HEK293 (cell line): ENCODE results near the gene KIF26B.

Experiments
- CTCF ChIA-PET: fragments of 350-600 bp; formaldehyde crosslinking; extraction: SDS; loops from one replicate; lab custom pipeline; 2021; ENCODE audit warnings: antibody characterized with exemption; lab: Yijun Ruan, JAX
- POLR2A ChIA-PET: fragments of 300-600 bp; formaldehyde crosslinking; extraction: SDS; loops from one replicate; lab custom pipeline; 2020; ENCODE audit warnings: antibody characterized with exemption, inconsistent platforms; lab: Yijun Ruan, JAX
- H3K27ac ChIP-seq: fragments of 200-500 bp; sonication (Bioruptor generic); 2 replicates; pipeline ENCODE4 v1.5.1; 2014; ENCODE audit warnings: low read depth, low read length, control low read depth, inconsistent platforms; ENCODE audit errors: extremely low read depth
- H3K36me3 ChIP-seq, 2 experiments: fragments of 200-500 bp in 1 of 2; sonication (Bioruptor generic) in 1 of 2; 1 replicate in 1 of 2; 2 replicates in 1 of 2; pipeline ENCODE4 v1.5.1; 2014 to 2017; ENCODE audit warnings: inconsistent platforms in 2 of 2, low read length in 2 of 2; ENCODE audit not compliant: control insufficient read depth in 2 of 2, insufficient read depth in 1 of 2
- H3K4me1 ChIP-seq: fragments of 200-500 bp; sonication (Bioruptor generic); 2 replicates; pipeline ENCODE4 v1.5.1; 2014; ENCODE audit warnings: mild to moderate bottlenecking, low read length, inconsistent platforms; ENCODE audit not compliant: control insufficient read depth, insufficient read depth
- H3K4me3 ChIP-seq: 2 replicates; pipeline ENCODE4 v1.5.1; 2011; ENCODE audit warnings: low read depth, mild to moderate bottlenecking, control low read depth, low read length, moderate library complexity
- H3K9me3 ChIP-seq: fragments of 200-500 bp; sonication (Bioruptor generic); 2 replicates; pipeline ENCODE4 v1.5.1; 2014; ENCODE audit warnings: low read depth, low read length, inconsistent platforms; ENCODE audit not compliant: control insufficient read depth, insufficient read depth
- GLI2 ChIP-seq: fragments of 450-650 bp; formaldehyde crosslinking; IDR thresholded peaks from 2 replicates; pipeline ENCODE4; 2017; ENCODE audit warnings: missing biosample characterization, missing genetic modification characterization, low read depth, borderline replicate concordance
- GLIS1 ChIP-seq: fragments of 450-650 bp; formaldehyde crosslinking; IDR thresholded peaks from 2 replicates; pipeline ENCODE4 v1.5.1; 2016; ENCODE audit warnings: missing biosample characterization, missing genetic modification characterization
- GLIS2 ChIP-seq: fragments of 450-650 bp; formaldehyde crosslinking; IDR thresholded peaks from 2 replicates; pipeline ENCODE4 v1.5.1; 2016; ENCODE audit warnings: missing biosample characterization, missing genetic modification characterization
- HOXA7 ChIP-seq: sonication (generic); formaldehyde crosslinking; IDR thresholded peaks from 2 replicates; pipeline ENCODE4 v1.8.1; 2022; ENCODE audit warnings: missing genetic modification reagents, borderline replicate concordance
- HOXD13 ChIP-seq: sonication (generic); formaldehyde crosslinking; IDR thresholded peaks from 2 replicates; pipeline ENCODE4 v1.8.0; 2022; ENCODE audit warnings: missing genetic modification reagents, borderline replicate concordance
- KLF10 ChIP-seq: fragments of 450-650 bp; IDR thresholded peaks from 2 replicates; pipeline ENCODE4 v1.5.1; 2018; ENCODE audit warnings: missing biosample characterization, mild to moderate bottlenecking, missing genetic modification characterization
- KLF9 ChIP-seq: fragments of 450-650 bp; formaldehyde crosslinking; IDR thresholded peaks from 2 replicates; pipeline ENCODE4 v1.5.1; 2016; ENCODE audit warnings: missing biosample characterization, missing genetic modification characterization, low read depth
- MYNN ChIP-seq: fragments of 450-650 bp; formaldehyde crosslinking; IDR thresholded peaks from 2 replicates; pipeline ENCODE4 v1.5.1; 2016; ENCODE audit warnings: missing biosample characterization, missing genetic modification characterization, borderline replicate concordance
- RBAK ChIP-seq: fragments of 450-650 bp; formaldehyde crosslinking; IDR thresholded peaks from 2 replicates; pipeline ENCODE4 v1.5.1; 2016; ENCODE audit warnings: missing biosample characterization, missing genetic modification characterization
- SETDB1 ChIP-seq: IDR thresholded peaks from one replicate; pipeline ENCODE4 v1.6.1; 2017; ENCODE audit warnings: mild to moderate bottlenecking, low read length, moderate library complexity, mixed read lengths; ENCODE audit not compliant: insufficient read length
- ZBTB48 ChIP-seq: fragments of 450-650 bp; formaldehyde crosslinking; IDR thresholded peaks from 2 replicates; pipeline ENCODE4 v1.5.1; 2016; ENCODE audit warnings: missing biosample characterization, missing genetic modification characterization
- ZNF114 ChIP-seq: fragments of 450-650 bp; formaldehyde crosslinking; IDR thresholded peaks from 2 replicates; pipeline ENCODE4 v1.5.0; 2017; ENCODE audit warnings: missing biosample characterization, missing genetic modification characterization
- ZNF121 ChIP-seq: fragments of 450-650 bp; formaldehyde crosslinking; IDR thresholded peaks from 2 replicates; pipeline ENCODE4 v1.5.1; 2016; ENCODE audit warnings: missing biosample characterization, missing genetic modification characterization
- ZNF146 ChIP-seq: fragments of 450-650 bp; formaldehyde crosslinking; IDR thresholded peaks from 2 replicates; pipeline ENCODE4 v1.5.1; 2016; ENCODE audit warnings: missing biosample characterization, missing genetic modification characterization
- ZNF221 ChIP-seq: fragments of 450-650 bp; formaldehyde crosslinking; IDR thresholded peaks from 2 replicates; pipeline ENCODE4 v1.5.1; 2017; ENCODE audit warnings: missing biosample characterization, missing genetic modification characterization, borderline replicate concordance
- ZNF311 ChIP-seq: fragments of 450-650 bp; formaldehyde crosslinking; IDR thresholded peaks from 2 replicates; pipeline ENCODE4 v1.5.1; 2017; ENCODE audit warnings: missing biosample characterization, missing genetic modification characterization, borderline replicate concordance
- ZNF335 ChIP-seq: fragments of 450-650 bp; formaldehyde crosslinking; conservative IDR thresholded peaks from 2 replicates; pipeline ENCODE4 v1.5.1; 2016; ENCODE audit warnings: missing biosample characterization, missing genetic modification characterization
- ZNF501 ChIP-seq: fragments of 450-650 bp; formaldehyde crosslinking; IDR thresholded peaks from 2 replicates; pipeline ENCODE4 v1.5.1; 2016; ENCODE audit warnings: missing biosample characterization, missing genetic modification characterization
- ZNF521 ChIP-seq: fragments of 450-650 bp; formaldehyde crosslinking; IDR thresholded peaks from 2 replicates; pipeline ENCODE4 v1.5.1; 2017; ENCODE audit warnings: missing biosample characterization, mild to moderate bottlenecking, missing genetic modification characterization
- ZNF548 ChIP-seq: fragments of 450-650 bp; formaldehyde crosslinking; IDR thresholded peaks from 2 replicates; pipeline ENCODE4 v1.5.1; 2016; ENCODE audit warnings: missing biosample characterization, missing genetic modification characterization
- ZNF561 ChIP-seq: fragments of 450-650 bp; IDR thresholded peaks from 2 replicates; pipeline ENCODE4 v1.5.1; 2018; ENCODE audit warnings: missing biosample characterization, missing genetic modification characterization, borderline replicate concordance
- ZNF621 ChIP-seq: fragments of 450-650 bp; formaldehyde crosslinking; IDR thresholded peaks from 2 replicates; pipeline ENCODE4 v1.5.1; 2017; ENCODE audit warnings: missing biosample characterization, missing genetic modification characterization
- ZNF76 ChIP-seq: fragments of 450-650 bp; formaldehyde crosslinking; IDR thresholded peaks from 2 replicates; pipeline ENCODE4; 2016; ENCODE audit warnings: low read depth, missing biosample characterization, missing genetic modification characterization, borderline replicate concordance
- TF ChIP-seq, protein P1 (sequence below): fragments of 450-650 bp; formaldehyde crosslinking; IDR thresholded peaks from 2 replicates; pipeline ENCODE4 v1.5.1; 2017; ENCODE audit warnings: missing biosample characterization, missing genetic modification characterization
- TF ChIP-seq, protein P2 (sequence below): fragments of 450-650 bp; formaldehyde crosslinking; IDR thresholded peaks from 2 replicates; pipeline ENCODE4 v1.5.1; 2017; ENCODE audit warnings: missing biosample characterization, missing genetic modification characterization
- TF ChIP-seq, protein P3 (sequence below): fragments of 450-650 bp; formaldehyde crosslinking; optimal IDR thresholded peaks from 2 replicates; pipeline ENCODE3; 2016; ENCODE audit warnings: missing biosample characterization, mild to moderate bottlenecking, missing genetic modification characterization
- TF ChIP-seq, protein P4 (sequence below): fragments of 450-650 bp; formaldehyde crosslinking; IDR thresholded peaks from 2 replicates; pipeline ENCODE4 v1.5.1; 2016; ENCODE audit warnings: missing biosample characterization, missing genetic modification characterization, borderline replicate concordance

KIF26B gene

DNA sequence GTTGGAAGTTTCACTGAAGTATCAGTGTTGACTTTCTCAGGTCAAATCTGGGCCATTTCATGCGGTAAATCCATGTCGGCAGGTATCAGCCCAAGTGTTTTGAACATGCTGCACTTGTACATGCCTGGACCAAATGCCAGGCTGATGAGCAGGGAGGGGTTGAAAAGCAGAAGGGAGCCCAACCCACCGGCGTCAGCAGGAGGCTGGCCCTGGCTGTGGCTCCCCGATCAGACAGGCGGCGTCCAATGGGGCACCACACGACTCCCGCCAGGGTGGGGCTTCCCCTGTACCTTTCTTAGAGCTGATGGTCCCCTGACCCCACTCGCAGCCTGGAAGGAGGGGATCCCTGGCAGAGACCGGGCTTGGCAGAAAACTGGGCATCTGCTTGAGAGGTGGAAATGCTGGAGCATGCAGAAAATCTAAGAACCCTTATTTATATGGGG is 540.0 kb downstream of the KIF26B start:
- POLR2A ChIA-PET, result no interaction called here
- no peaks in the 10 kb centered on the region for H3K36me3 ChIP-seq
- TF ChIP-seq HOXD13 (CRISPR knock-in tag) (no peak), KLF10 (tag by site-specific recombination) (no peak), ZNF311 (no peak), ZNF548 (tag by site-specific recombination) (no peak), ZNF76 (tag by site-specific recombination) (no peak), ZNF146 (no peak), ZBTB48 (tag by site-specific recombination) (no peak), GLIS1 (tag by site-specific recombination) (no peak), KLF9 (tag by site-specific recombination) (no peak), ZNF221 (tag by site-specific recombination) (no peak), RBAK (tag by site-specific recombination) (no peak), HOXA7 (no peak), MYNN (tag by site-specific recombination) (no peak), GLIS2 (tag by site-specific recombination) (no peak)
- TF ChIP-seq, protein P1, sequence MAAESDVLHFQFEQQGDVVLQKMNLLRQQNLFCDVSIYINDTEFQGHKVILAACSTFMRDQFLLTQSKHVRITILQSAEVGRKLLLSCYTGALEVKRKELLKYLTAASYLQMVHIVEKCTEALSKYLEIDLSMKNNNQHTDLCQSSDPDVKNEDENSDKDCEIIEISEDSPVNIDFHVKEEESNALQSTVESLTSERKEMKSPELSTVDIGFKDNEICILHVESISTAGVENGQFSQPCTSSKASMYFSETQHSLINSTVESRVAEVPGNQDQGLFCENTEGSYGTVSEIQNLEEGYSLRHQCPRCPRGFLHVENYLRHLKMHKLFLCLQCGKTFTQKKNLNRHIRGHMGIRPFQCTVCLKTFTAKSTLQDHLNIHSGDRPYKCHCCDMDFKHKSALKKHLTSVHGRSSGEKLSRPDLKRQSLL (tag by site-specific recombination), result no peak
- TF ChIP-seq, protein P2, sequence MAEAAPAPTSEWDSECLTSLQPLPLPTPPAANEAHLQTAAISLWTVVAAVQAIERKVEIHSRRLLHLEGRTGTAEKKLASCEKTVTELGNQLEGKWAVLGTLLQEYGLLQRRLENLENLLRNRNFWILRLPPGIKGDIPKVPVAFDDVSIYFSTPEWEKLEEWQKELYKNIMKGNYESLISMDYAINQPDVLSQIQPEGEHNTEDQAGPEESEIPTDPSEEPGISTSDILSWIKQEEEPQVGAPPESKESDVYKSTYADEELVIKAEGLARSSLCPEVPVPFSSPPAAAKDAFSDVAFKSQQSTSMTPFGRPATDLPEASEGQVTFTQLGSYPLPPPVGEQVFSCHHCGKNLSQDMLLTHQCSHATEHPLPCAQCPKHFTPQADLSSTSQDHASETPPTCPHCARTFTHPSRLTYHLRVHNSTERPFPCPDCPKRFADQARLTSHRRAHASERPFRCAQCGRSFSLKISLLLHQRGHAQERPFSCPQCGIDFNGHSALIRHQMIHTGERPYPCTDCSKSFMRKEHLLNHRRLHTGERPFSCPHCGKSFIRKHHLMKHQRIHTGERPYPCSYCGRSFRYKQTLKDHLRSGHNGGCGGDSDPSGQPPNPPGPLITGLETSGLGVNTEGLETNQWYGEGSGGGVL (tag by site-specific recombination), result no peak

DNA sequence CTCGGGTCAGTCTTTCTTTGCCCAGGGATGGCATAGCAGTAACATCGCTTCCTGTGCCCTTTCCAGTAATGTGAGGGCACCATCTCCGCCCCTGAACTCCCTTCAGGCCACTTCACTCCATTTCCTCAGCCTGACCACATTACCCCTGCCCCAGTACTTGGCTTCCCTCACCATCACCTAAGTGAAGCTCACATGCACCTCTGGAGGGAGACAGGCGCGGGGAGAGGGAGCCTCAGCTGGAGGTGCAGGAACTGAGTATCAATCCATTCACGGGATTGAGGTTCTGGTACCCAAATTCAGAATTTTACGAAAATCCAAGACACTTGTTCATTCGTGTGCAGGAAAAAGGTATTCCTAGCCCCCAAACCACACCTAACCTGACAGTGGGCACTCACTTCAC is 540.4 kb downstream of the KIF26B start:
- no peaks in the 10 kb centered on the region for H3K9me3 ChIP-seq
- no peaks in the 10 kb centered on the region for H3K4me1 ChIP-seq
- no peaks in the 10 kb centered on the region for H3K36me3 ChIP-seq
- ChIA-PET CTCF (no interaction called here), POLR2A (interaction anchor here (0.6 kb wide), 1 partner anchor 177 kb away, joined by 4 read pairs; no protein-coding TSS in a partner anchor)
- no peak overlapping the region for H3K27ac ChIP-seq
- H3K4me3 ChIP-seq, result no peak overlapping the region
- TF ChIP-seq ZNF621, result no peak
- TF ChIP-seq ZNF521 (tag by site-specific recombination), result no peak
- TF ChIP-seq ZNF121 (tag by site-specific recombination), result no peak
- TF ChIP-seq SETDB1, result no peak
- TF ChIP-seq ZNF501 (tag by site-specific recombination), result no peak
- TF ChIP-seq, protein P3, sequence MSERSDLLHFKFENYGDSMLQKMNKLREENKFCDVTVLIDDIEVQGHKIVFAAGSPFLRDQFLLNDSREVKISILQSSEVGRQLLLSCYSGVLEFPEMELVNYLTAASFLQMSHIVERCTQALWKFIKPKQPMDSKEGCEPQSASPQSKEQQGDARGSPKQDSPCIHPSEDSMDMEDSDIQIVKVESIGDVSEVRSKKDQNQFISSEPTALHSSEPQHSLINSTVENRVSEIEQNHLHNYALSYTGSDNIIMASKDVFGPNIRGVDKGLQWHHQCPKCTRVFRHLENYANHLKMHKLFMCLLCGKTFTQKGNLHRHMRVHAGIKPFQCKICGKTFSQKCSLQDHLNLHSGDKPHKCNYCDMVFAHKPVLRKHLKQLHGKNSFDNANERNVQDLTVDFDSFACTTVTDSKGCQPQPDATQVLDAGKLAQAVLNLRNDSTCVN (tag by site-specific recombination), result no peak
- TF ChIP-seq ZNF114 (tag by site-specific recombination), result no peak
- TF ChIP-seq ZNF335 (tag by site-specific recombination), result no peak
- TF ChIP-seq, protein P4, sequence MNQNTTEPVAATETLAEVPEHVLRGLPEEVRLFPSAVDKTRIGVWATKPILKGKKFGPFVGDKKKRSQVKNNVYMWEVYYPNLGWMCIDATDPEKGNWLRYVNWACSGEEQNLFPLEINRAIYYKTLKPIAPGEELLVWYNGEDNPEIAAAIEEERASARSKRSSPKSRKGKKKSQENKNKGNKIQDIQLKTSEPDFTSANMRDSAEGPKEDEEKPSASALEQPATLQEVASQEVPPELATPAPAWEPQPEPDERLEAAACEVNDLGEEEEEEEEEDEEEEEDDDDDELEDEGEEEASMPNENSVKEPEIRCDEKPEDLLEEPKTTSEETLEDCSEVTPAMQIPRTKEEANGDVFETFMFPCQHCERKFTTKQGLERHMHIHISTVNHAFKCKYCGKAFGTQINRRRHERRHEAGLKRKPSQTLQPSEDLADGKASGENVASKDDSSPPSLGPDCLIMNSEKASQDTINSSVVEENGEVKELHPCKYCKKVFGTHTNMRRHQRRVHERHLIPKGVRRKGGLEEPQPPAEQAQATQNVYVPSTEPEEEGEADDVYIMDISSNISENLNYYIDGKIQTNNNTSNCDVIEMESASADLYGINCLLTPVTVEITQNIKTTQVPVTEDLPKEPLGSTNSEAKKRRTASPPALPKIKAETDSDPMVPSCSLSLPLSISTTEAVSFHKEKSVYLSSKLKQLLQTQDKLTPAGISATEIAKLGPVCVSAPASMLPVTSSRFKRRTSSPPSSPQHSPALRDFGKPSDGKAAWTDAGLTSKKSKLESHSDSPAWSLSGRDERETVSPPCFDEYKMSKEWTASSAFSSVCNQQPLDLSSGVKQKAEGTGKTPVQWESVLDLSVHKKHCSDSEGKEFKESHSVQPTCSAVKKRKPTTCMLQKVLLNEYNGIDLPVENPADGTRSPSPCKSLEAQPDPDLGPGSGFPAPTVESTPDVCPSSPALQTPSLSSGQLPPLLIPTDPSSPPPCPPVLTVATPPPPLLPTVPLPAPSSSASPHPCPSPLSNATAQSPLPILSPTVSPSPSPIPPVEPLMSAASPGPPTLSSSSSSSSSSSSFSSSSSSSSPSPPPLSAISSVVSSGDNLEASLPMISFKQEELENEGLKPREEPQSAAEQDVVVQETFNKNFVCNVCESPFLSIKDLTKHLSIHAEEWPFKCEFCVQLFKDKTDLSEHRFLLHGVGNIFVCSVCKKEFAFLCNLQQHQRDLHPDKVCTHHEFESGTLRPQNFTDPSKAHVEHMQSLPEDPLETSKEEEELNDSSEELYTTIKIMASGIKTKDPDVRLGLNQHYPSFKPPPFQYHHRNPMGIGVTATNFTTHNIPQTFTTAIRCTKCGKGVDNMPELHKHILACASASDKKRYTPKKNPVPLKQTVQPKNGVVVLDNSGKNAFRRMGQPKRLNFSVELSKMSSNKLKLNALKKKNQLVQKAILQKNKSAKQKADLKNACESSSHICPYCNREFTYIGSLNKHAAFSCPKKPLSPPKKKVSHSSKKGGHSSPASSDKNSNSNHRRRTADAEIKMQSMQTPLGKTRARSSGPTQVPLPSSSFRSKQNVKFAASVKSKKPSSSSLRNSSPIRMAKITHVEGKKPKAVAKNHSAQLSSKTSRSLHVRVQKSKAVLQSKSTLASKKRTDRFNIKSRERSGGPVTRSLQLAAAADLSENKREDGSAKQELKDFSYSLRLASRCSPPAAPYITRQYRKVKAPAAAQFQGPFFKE, result no peak
- no peak for TF ChIP-seq GLI2 (tag by site-specific recombination)
- TF ChIP-seq ZNF561 (tag by site-specific recombination), result no peak

More for the DNA sequence above, 540.0 kb downstream of the KIF26B start:
- Histone ChIP-seq H3K27ac (no peak overlapping the region), H3K4me1 (no peaks in the 10 kb centered on the region), H3K9me3 (no peaks in the 10 kb centered on the region), H3K4me3 (no peak overlapping the region)
- CTCF ChIA-PET, result no interaction called here
